ENCODE measurements around the gene NOSTRIN.

Gene NOSTRIN

DNA sequence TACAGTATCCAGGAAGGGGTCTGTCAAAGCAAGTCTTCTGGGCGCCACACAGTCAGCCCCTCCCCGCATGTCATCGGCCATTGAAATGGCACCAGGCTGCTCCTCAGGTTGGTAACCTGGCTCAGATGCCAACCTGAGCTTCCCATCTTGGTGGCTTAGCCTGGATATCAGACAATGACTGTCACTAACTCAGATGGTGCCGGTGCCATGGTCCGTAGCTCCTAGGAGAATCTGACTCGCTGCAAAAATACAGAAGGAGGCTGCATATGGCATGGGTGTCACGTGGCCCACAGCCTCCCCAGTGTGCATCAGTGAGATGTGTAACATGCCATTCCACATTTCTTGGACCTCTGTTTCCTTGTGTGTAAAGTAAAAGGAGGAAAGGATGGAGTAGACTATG, 3.2 kb downstream of the NOSTRIN start:
- Mint-ChIP-seq H3K27me3 (ENCODE audit: low read depth, poor library complexity) (peaks cover 2% of the 10 kb centered on the region), H3K36me3 (ENCODE audit: low read depth) (no peaks in the 10 kb centered on the region), H3K27ac (no peak overlapping the region), H3K4me3 (no peak overlapping the region), H3K9me3 (no peaks in the 10 kb centered on the region), H3K4me1 (peaks cover 22% of the 10 kb centered on the region)
- TF ChIP-seq, protein P1, sequence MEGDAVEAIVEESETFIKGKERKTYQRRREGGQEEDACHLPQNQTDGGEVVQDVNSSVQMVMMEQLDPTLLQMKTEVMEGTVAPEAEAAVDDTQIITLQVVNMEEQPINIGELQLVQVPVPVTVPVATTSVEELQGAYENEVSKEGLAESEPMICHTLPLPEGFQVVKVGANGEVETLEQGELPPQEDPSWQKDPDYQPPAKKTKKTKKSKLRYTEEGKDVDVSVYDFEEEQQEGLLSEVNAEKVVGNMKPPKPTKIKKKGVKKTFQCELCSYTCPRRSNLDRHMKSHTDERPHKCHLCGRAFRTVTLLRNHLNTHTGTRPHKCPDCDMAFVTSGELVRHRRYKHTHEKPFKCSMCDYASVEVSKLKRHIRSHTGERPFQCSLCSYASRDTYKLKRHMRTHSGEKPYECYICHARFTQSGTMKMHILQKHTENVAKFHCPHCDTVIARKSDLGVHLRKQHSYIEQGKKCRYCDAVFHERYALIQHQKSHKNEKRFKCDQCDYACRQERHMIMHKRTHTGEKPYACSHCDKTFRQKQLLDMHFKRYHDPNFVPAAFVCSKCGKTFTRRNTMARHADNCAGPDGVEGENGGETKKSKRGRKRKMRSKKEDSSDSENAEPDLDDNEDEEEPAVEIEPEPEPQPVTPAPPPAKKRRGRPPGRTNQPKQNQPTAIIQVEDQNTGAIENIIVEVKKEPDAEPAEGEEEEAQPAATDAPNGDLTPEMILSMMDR (IDR thresholded peaks at IDR 0.05): no peak
- DNase-seq: no peak

DNA sequence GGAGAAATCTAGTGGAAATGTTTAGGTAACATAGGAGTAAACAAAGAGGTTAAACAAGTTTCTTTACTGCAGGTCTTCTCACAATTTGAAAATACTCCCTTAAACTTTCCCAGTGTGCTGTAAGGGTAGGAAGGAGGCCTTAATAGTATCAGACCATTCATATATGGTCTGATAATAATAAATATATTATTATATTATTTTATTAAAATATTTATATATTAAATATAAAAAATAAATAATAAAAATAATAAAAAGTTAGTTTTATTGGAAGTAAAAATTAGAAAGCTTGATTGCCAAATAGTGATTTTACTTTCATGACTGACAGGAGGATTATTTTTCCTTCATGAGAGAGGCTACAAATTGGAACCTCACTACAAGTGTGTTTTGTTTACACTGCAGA, 7.1 kb downstream of the NOSTRIN start:
- TF ChIP-seq, protein P1 (IDR thresholded peaks at IDR 0.05): no peak
- H3K9me3 Mint-ChIP-seq: no peaks in the 10 kb centered on the region
- H3K4me3 Mint-ChIP-seq: no peak overlapping the region
- no peak for DNase-seq
- H3K36me3 Mint-ChIP-seq (ENCODE audit: low read depth): no peaks in the 10 kb centered on the region
- H3K27ac Mint-ChIP-seq: no peak overlapping the region
- H3K27me3 Mint-ChIP-seq (ENCODE audit: low read depth, poor library complexity): peaks cover 2% of the 10 kb centered on the region
- peaks cover 39% of the 10 kb centered on the region for H3K4me1 Mint-ChIP-seq

DNA sequence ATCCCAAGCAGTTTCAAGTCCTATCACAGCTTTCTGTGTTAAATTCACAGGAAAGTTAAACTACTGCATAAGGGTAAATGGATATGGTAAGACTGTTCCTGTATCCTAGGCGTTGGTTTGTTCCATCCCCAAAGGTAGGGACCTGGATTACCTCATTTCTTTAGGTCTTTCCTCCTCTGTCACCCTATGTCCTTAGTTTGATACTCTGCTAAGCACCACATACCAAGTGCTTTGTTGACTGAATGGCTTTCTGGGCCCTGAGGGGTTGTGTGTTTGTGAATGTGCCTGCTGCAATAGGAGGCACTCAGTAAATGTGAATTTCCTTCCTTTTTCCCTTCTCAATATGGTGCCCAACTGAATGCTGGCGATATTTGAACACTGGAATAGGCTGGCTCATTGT, 7.8 kb downstream of the NOSTRIN start:
- TF ChIP-seq, protein P1 (IDR thresholded peaks at IDR 0.05): no peak
- H3K9me3 Mint-ChIP-seq: no peaks in the 10 kb centered on the region
- H3K36me3 Mint-ChIP-seq (ENCODE audit: low read depth): no peaks in the 10 kb centered on the region
- no peak overlapping the region for H3K4me3 Mint-ChIP-seq
- H3K4me1 Mint-ChIP-seq: peaks cover 39% of the 10 kb centered on the region
- peaks cover 2% of the 10 kb centered on the region for H3K27me3 Mint-ChIP-seq (ENCODE audit: low read depth, poor library complexity)
- H3K27ac Mint-ChIP-seq: no peak overlapping the region
- no peak for DNase-seq

DNA sequence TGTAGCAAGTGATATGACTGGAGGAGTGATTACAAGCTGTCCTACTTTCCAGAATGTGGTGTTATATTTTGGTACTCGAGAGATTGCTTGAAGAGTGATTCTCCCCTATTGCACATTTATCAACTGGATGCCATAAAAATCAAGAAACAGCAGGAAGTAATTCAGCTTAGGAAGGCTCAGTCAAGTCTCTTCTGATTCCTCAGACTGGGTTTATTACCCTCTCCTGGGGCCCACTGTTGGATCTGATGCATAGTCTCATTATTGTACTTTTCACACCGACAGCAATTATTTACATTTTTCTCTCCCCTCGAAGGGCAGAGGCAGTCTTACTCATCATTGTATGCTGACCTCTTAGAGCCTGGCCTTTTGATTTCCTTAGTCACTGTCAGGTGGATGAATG, 9.3 kb downstream of the NOSTRIN start:
- TF ChIP-seq, protein P1 (IDR thresholded peaks at IDR 0.05): no peak
- no peaks in the 10 kb centered on the region for H3K36me3 Mint-ChIP-seq (ENCODE audit: low read depth)
- H3K9me3 Mint-ChIP-seq: no peaks in the 10 kb centered on the region
- peaks cover 2% of the 10 kb centered on the region for H3K27me3 Mint-ChIP-seq (ENCODE audit: low read depth, poor library complexity)
- peaks cover 53% of the 10 kb centered on the region for H3K4me1 Mint-ChIP-seq
- no peak overlapping the region for H3K27ac Mint-ChIP-seq
- no peak for DNase-seq
- no peak overlapping the region for H3K4me3 Mint-ChIP-seq

DNA sequence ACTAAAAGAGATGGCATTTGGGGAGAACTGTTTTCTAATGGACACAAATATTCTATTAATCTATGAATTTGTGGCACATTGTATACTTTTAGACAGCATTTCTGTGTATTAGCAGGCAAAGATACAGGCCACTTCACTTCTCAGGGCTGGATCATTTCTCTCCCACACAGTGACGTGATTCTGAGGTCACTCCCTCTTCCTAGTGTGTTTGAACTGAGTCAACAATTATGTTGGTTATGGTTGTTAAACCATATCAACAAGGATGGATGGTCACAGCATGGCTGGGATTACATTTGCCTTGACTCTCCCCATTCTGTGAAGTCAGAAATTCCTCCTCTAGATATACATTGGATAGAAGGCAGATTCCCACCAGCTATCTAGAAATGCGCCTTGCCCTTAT, 11.6 kb downstream of the NOSTRIN start:
- no peaks in the 10 kb centered on the region for H3K36me3 Mint-ChIP-seq (ENCODE audit: low read depth)
- no peak overlapping the region for H3K27ac Mint-ChIP-seq

More for the DNA sequence above, 11.6 kb downstream of the NOSTRIN start:
- no peak for DNase-seq
- Mint-ChIP-seq H3K9me3 (no peaks in the 10 kb centered on the region), H3K27me3 (ENCODE audit: low read depth, poor library complexity) (peaks cover 4% of the 10 kb centered on the region), H3K4me1 (peaks cover 52% of the 10 kb centered on the region), H3K4me3 (no peak overlapping the region)
- TF ChIP-seq, protein P1 (IDR thresholded peaks at IDR 0.05): no peak

All from nephron progenitor cell (in vitro differentiated cells).